ENCODE data around the gene IL21R.
"Not testable (repeated sequence)": the region's sequence is repeated elsewhere in the genome, so short reads cannot be mapped to it uniquely, and the experiment has no call there.

IL21R gene

GRCh38 chr16:27383556-27384243 is 18.3 kb upstream of the IL21R start:
- no peak for FAIRE-seq
- DNase-seq (ENCODE audit: insufficient read length, low spot score) = no peak
- TF ChIP-seq POLR2AphosphoS5 (IDR thresholded peaks at IDR 0.05; ENCODE audit: low read depth, low read length) (no peak), PAX5 (IDR thresholded peaks at IDR 0.05; ENCODE audit: insufficient read depth, low read length, severe bottlenecking) (no peak), POLR2A (IDR thresholded peaks at IDR 0.05; ENCODE audit: low read depth, low read length) (no peak), POU2F2 (IDR thresholded peaks at IDR 0.05; ENCODE audit: low read depth, low read length) (no peak), SPI1 (IDR thresholded peaks at IDR 0.05; ENCODE audit: low read depth, low read length) (no peak), TAF1 (IDR thresholded peaks at IDR 0.05; ENCODE audit: low read depth, low read length) (no peak)

- TF ChIP-seq POLR2A (IDR thresholded peaks at IDR 0.05; ENCODE audit: low read depth, low read length) = no peak
- DNase-seq (ENCODE audit: insufficient read length, low spot score) (no peak), FAIRE-seq (peak; percentile 61)
These were observed 17.5 kb upstream of the IL21R start for GRCh38 chr16:27384425-27384824.

- DNase-seq (ENCODE audit: insufficient read length, low spot score) = no peak
- no peak for FAIRE-seq
- no peak for TF ChIP-seq TAF1 (IDR thresholded peaks at IDR 0.05; ENCODE audit: low read depth, low read length)
- no peak for TF ChIP-seq POLR2A (IDR thresholded peaks at IDR 0.05; ENCODE audit: low read depth, low read length)
- no peak for TF ChIP-seq POU2F2 (IDR thresholded peaks at IDR 0.05; ENCODE audit: low read depth, low read length)
- TF ChIP-seq POLR2AphosphoS5 (IDR thresholded peaks at IDR 0.05; ENCODE audit: low read depth, low read length) = no peak
- no peak for TF ChIP-seq PAX5 (IDR thresholded peaks at IDR 0.05; ENCODE audit: insufficient read depth, low read length, severe bottlenecking)
- TF ChIP-seq SPI1 (IDR thresholded peaks at IDR 0.05; ENCODE audit: low read depth, low read length) = no peak
These were observed 16.6 kb upstream of the IL21R start for GRCh38 chr16:27385398-27385797.

GRCh38 chr16:27386674-27387073 is 15.3 kb upstream of the IL21R start:
- peak; percentile 38 for FAIRE-seq
- no peak for DNase-seq (ENCODE audit: insufficient read length, low spot score)
- TF ChIP-seq SPI1 (IDR thresholded peaks at IDR 0.05; ENCODE audit: low read depth, low read length) (no peak), POU2F2 (IDR thresholded peaks at IDR 0.05; ENCODE audit: low read depth, low read length) (no peak), PAX5 (IDR thresholded peaks at IDR 0.05; ENCODE audit: insufficient read depth, low read length, severe bottlenecking) (no peak), POLR2A (IDR thresholded peaks at IDR 0.05; ENCODE audit: low read depth, low read length) (no peak)

- DNase-seq (ENCODE audit: insufficient read length, low spot score) (no peak), FAIRE-seq (peak; percentile 87)
- TF ChIP-seq POLR2AphosphoS5 (IDR thresholded peaks at IDR 0.05; ENCODE audit: low read depth, low read length) (no peak), TAF1 (IDR thresholded peaks at IDR 0.05; ENCODE audit: low read depth, low read length) (no peak), POLR2A (IDR thresholded peaks at IDR 0.05; ENCODE audit: low read depth, low read length) (no peak), POU2F2 (IDR thresholded peaks at IDR 0.05; ENCODE audit: low read depth, low read length) (0 out of 2 replicates have a peak, but pooled peaks have one; percentile 47), PAX5 (IDR thresholded peaks at IDR 0.05; ENCODE audit: insufficient read depth, low read length, severe bottlenecking) (no peak), SPI1 (IDR thresholded peaks at IDR 0.05; ENCODE audit: low read depth, low read length) (peak; percentile 54; the same call in 1 of the 2 replicates)
These were observed 14.2 kb upstream of the IL21R start for GRCh38 chr16:27387724-27388123.

GRCh38 chr16:27389272-27389961 is 12.6 kb upstream of the IL21R start:
- no peak for TF ChIP-seq PAX5 (IDR thresholded peaks at IDR 0.05; ENCODE audit: insufficient read depth, low read length, severe bottlenecking)
- 0 out of 2 replicates have a peak, but pooled peaks have one; percentile 4 for TF ChIP-seq SPI1 (IDR thresholded peaks at IDR 0.05; ENCODE audit: low read depth, low read length)
- TF ChIP-seq TAF1 (IDR thresholded peaks at IDR 0.05; ENCODE audit: low read depth, low read length) = no peak
- 0 out of 2 replicates have a peak, but pooled peaks have one; percentile 27 for TF ChIP-seq POU2F2 (IDR thresholded peaks at IDR 0.05; ENCODE audit: low read depth, low read length)
- TF ChIP-seq POLR2A (IDR thresholded peaks at IDR 0.05; ENCODE audit: low read depth, low read length) = no peak
- no peak for TF ChIP-seq POLR2AphosphoS5 (IDR thresholded peaks at IDR 0.05; ENCODE audit: low read depth, low read length)
- DNase-seq (ENCODE audit: insufficient read length, low spot score) = no peak
- FAIRE-seq = peak; percentile 33

- DNase-seq (ENCODE audit: insufficient read length, low spot score) = no peak
- TF ChIP-seq PAX5 (IDR thresholded peaks at IDR 0.05; ENCODE audit: insufficient read depth, low read length, severe bottlenecking) = no peak
- no peak for FAIRE-seq
These were observed 11.8 kb upstream of the IL21R start for GRCh38 chr16:27390151-27390550.

GRCh38 chr16:27392671-27393070 is 9.3 kb upstream of the IL21R start:
- no peak for FAIRE-seq
- TF ChIP-seq TAF1 (IDR thresholded peaks at IDR 0.05; ENCODE audit: low read depth, low read length) (no peak), PAX5 (IDR thresholded peaks at IDR 0.05; ENCODE audit: insufficient read depth, low read length, severe bottlenecking) (no peak), POLR2A (IDR thresholded peaks at IDR 0.05; ENCODE audit: low read depth, low read length) (no peak), POLR2AphosphoS5 (IDR thresholded peaks at IDR 0.05; ENCODE audit: low read depth, low read length) (no peak), SPI1 (IDR thresholded peaks at IDR 0.05; ENCODE audit: low read depth, low read length) (no peak), POU2F2 (IDR thresholded peaks at IDR 0.05; ENCODE audit: low read depth, low read length) (no peak)
- DNase-seq (ENCODE audit: insufficient read length, low spot score) = no peak

- TF ChIP-seq POLR2A (IDR thresholded peaks at IDR 0.05; ENCODE audit: low read depth, low read length) (no peak), TAF1 (IDR thresholded peaks at IDR 0.05; ENCODE audit: low read depth, low read length) (no peak), SPI1 (IDR thresholded peaks at IDR 0.05; ENCODE audit: low read depth, low read length) (no peak), PAX5 (IDR thresholded peaks at IDR 0.05; ENCODE audit: insufficient read depth, low read length, severe bottlenecking) (no peak), POU2F2 (IDR thresholded peaks at IDR 0.05; ENCODE audit: low read depth, low read length) (no peak)
- FAIRE-seq = no peak
- no peak for DNase-seq (ENCODE audit: insufficient read length, low spot score)
These were observed 7.5 kb upstream of the IL21R start for GRCh38 chr16:27394516-27394915.

- DNase-seq (ENCODE audit: insufficient read length, low spot score); FAIRE-seq: not testable (repeated sequence)
These were observed 3.6 kb upstream of the IL21R start for GRCh38 chr16:27398341-27398893.

Measured in GM12891 (cell line).